ENCODE results near the gene LYPLAL1. TPM values are rescaled to one million over a fixed set of nuclear protein-coding genes. Genes with fewer than 3 reads are reported as not detected.

LYPLAL1 gene
- total and polyA plus RNA-seq, 2 of the 13 experiments (the other 11 are each of a cell fraction or from before 2014, with no cell fraction given) = 17.0 to 31.6 TPM

- TF ChIP-seq, protein P1, sequence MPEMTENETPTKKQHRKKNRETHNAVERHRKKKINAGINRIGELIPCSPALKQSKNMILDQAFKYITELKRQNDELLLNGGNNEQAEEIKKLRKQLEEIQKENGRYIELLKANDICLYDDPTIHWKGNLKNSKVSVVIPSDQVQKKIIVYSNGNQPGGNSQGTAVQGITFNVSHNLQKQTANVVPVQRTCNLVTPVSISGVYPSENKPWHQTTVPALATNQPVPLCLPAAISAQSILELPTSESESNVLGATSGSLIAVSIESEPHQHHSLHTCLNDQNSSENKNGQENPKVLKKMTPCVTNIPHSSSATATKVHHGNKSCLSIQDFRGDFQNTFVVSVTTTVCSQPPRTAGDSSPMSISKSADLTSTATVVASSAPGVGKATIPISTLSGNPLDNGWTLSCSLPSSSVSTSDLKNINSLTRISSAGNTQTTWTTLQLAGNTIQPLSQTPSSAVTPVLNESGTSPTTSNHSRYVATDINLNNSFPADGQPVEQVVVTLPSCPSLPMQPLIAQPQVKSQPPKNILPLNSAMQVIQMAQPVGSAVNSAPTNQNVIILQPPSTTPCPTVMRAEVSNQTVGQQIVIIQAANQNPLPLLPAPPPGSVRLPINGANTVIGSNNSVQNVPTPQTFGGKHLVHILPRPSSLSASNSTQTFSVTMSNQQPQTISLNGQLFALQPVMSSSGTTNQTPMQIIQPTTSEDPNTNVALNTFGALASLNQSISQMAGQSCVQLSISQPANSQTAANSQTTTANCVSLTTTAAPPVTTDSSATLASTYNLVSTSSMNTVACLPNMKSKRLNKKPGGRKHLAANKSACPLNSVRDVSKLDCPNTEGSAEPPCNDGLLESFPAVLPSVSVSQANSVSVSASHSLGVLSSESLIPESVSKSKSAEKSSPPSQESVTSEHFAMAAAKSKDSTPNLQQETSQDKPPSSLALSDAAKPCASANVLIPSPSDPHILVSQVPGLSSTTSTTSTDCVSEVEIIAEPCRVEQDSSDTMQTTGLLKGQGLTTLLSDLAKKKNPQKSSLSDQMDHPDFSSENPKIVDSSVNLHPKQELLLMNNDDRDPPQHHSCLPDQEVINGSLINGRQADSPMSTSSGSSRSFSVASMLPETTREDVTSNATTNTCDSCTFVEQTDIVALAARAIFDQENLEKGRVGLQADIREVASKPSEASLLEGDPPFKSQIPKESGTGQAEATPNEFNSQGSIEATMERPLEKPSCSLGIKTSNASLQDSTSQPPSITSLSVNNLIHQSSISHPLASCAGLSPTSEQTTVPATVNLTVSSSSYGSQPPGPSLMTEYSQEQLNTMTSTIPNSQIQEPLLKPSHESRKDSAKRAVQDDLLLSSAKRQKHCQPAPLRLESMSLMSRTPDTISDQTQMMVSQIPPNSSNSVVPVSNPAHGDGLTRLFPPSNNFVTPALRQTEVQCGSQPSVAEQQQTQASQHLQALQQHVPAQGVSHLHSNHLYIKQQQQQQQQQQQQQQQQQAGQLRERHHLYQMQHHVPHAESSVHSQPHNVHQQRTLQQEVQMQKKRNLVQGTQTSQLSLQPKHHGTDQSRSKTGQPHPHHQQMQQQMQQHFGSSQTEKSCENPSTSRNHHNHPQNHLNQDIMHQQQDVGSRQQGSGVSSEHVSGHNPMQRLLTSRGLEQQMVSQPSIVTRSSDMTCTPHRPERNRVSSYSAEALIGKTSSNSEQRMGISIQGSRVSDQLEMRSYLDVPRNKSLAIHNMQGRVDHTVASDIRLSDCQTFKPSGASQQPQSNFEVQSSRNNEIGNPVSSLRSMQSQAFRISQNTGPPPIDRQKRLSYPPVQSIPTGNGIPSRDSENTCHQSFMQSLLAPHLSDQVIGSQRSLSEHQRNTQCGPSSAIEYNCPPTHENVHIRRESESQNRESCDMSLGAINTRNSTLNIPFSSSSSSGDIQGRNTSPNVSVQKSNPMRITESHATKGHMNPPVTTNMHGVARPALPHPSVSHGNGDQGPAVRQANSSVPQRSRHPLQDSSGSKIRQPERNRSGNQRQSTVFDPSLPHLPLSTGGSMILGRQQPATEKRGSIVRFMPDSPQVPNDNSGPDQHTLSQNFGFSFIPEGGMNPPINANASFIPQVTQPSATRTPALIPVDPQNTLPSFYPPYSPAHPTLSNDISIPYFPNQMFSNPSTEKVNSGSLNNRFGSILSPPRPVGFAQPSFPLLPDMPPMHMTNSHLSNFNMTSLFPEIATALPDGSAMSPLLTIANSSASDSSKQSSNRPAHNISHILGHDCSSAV (CRISPR knock-in tag; IDR thresholded peaks at IDR 0.05; ENCODE audit: borderline replicate concordance) = no peak
- TF ChIP-seq, protein P2, sequence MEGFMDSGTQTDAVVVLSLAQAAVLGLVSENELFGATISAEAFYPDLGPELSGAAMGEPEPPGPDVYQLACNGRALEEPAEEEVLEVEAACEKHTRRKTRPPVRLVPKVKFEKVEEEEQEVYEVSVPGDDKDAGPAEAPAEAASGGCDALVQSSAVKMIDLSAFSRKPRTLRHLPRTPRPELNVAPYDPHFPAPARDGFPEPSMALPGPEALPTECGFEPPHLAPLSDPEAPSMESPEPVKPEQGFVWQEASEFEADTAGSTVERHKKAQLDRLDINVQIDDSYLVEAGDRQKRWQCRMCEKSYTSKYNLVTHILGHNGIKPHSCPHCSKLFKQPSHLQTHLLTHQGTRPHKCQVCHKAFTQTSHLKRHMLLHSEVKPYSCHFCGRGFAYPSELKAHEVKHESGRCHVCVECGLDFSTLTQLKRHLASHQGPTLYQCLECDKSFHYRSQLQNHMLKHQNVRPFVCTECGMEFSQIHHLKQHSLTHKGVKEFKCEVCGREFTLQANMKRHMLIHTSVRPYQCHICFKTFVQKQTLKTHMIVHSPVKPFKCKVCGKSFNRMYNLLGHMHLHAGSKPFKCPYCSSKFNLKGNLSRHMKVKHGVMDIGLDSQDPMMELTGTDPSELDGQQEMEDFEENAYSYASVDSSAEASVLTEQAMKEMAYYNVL (CRISPR knock-in tag; IDR thresholded peaks at IDR 0.05; ENCODE audit: borderline replicate concordance) = 0 out of 2 replicates have a peak, but pooled peaks have one; percentile 47
- TF ChIP-seq ZBTB3 (CRISPR knock-in tag; IDR thresholded peaks at IDR 0.05; ENCODE audit: borderline replicate concordance, low read depth) = no peak
- TF ChIP-seq, protein P3, sequence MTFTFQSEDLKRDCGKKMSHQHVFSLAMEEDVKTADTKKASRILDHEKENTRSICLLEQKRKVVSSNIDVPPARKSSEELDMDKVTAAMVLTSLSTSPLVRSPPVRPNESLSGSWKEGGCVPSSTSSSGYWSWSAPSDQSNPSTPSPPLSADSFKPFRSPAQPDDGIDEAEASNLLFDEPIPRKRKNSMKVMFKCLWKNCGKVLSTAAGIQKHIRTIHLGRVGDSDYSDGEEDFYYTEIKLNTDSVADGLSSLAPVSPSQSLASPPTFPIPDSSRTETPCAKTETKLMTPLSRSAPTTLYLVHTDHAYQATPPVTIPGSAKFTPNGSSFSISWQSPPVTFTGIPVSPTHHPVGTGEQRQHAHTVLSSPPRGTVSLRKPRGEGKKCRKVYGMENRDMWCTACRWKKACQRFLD (CRISPR knock-in tag; IDR thresholded peaks at IDR 0.05; ENCODE audit: borderline replicate concordance) = peak; percentile 9; the same call in 1 of the 2 replicates
- no peak for TF ChIP-seq ZNF335 (CRISPR knock-in tag; IDR thresholded peaks at IDR 0.05)
- peak; percentile 60 for TF ChIP-seq SP2 (CRISPR knock-in tag; IDR thresholded peaks at IDR 0.05)
- TF ChIP-seq, protein P4, sequence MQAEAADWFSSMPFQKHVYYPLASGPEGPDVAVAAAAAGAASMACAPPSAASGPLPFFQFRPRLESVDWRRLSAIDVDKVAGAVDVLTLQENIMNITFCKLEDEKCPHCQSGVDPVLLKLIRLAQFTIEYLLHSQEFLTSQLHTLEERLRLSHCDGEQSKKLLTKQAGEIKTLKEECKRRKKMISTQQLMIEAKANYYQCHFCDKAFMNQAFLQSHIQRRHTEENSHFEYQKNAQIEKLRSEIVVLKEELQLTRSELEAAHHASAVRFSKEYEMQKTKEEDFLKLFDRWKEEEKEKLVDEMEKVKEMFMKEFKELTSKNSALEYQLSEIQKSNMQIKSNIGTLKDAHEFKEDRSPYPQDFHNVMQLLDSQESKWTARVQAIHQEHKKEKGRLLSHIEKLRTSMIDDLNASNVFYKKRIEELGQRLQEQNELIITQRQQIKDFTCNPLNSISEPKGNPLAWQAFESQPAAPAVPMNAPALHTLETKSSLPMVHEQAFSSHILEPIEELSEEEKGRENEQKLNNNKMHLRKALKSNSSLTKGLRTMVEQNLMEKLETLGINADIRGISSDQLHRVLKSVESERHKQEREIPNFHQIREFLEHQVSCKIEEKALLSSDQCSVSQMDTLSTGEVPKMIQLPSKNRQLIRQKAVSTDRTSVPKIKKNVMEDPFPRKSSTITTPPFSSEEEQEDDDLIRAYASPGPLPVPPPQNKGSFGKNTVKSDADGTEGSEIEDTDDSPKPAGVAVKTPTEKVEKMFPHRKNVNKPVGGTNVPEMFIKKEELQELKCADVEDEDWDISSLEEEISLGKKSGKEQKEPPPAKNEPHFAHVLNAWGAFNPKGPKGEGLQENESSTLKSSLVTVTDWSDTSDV (CRISPR knock-in tag; IDR thresholded peaks at IDR 0.05) = peak; percentile 78; the same call in 1 of the 2 replicates
- TF ChIP-seq HMGXB3 (CRISPR knock-in tag; IDR thresholded peaks at IDR 0.05; ENCODE audit: borderline replicate concordance) = no peak
These were observed at the start of gene LYPLAL1 (continued) for GRCh38 chr1:219173758-219174459.
